Breast epithelium (tissue), 4 donors: ENCODE measurements around the gene IFT88. TPM values are rescaled to one million over a fixed set of nuclear protein-coding genes. Genes with fewer than 3 reads are reported as not detected.

Experiments used
- DNase-seq, 2 donors: peaks; one replicate each; pipeline ENCODE4 v3.0.0-alpha.2; 2019; ENCODE audit warnings: low spot score in 2 of 2
- H3K27ac ChIP-seq, 2 donors: fragments of 200-600 bp; sonication (generic) in 1 of 2; one replicate each; pipeline ENCODE4 v1.5.1; 2016 to 2019; ENCODE audit warnings: mild to moderate bottlenecking in 1 of 2
- H3K27me3 ChIP-seq, 2 donors: fragments of 200-600 bp; sonication (generic) in 1 of 2; one replicate each; pipeline versions ENCODE4 v1.5.1 to v1.6.0; 2017 to 2019; ENCODE audit warnings: control low read depth in 1 of 2, mild to moderate bottlenecking in 1 of 2
- H3K36me3 ChIP-seq: fragments of 200-600 bp; one replicate; pipeline ENCODE4 v1.5.1; 2019
- H3K4me1 ChIP-seq, 2 donors: fragments of 200-600 bp; sonication (generic); one replicate each; pipeline ENCODE4 v1.5.1; 2016 to 2019; ENCODE audit warnings: control low read depth in 1 of 2
- H3K4me3 ChIP-seq, 3 donors: fragments of 200-600 bp; sonication (generic); 1 replicate in 2 of 3; 2 replicates in 1 of 3; pipeline ENCODE4 v1.5.1; 2016 to 2019; ENCODE audit warnings: mild to moderate bottlenecking in 3 of 3, moderate library complexity in 2 of 3
- H3K9me3 ChIP-seq, 2 donors: fragments of 200-600 bp; sonication (generic) in 1 of 2; one replicate each; pipeline ENCODE4 v1.5.1; 2016 to 2019; ENCODE audit warnings: control low read depth in 1 of 2
- POLR2A ChIP-seq: fragments of 450-650 bp; IDR thresholded peaks from one replicate; pipeline ENCODE4 v1.6.1; 2016; ENCODE audit warnings: antibody characterized with exemption, mild to moderate bottlenecking, moderate library complexity
- POLR2AphosphoS5 ChIP-seq, 3 donors: sonication (generic); formaldehyde crosslinking; IDR thresholded peaks; one replicate each; pipeline ENCODE4 v1.6.1; 2017; ENCODE audit warnings: antibody characterized with exemption in 3 of 3
- intact Hi-C: fragments of 100-400 bp; cut with DNase I; formaldehyde crosslinking; loops from one replicate; pipeline ENCODE4 v1.15.1; 2023; ENCODE audit warnings: low total_unique reads
- total RNA-seq, 3 donors: library from RNA; depleted of rRNA; stranded (reverse); fragments of >200 nt; gene quantifications; one replicate each; pipeline ENCODE4 v1.1.0, GENCODE V29; 2016
- TF ChIP-seq, protein P1 (sequence below), 3 donors: fragments of 450-650 bp; IDR thresholded peaks; one replicate each; pipeline ENCODE4 v1.5.1; 2016 to 2017; ENCODE audit warnings: antibody characterized with exemption in 3 of 3, mild to moderate bottlenecking in 3 of 3, moderate library complexity in 3 of 3

The IFT88 gene
- total RNA-seq, 3 donors from 2014 or later = 13.9 to 35.0 (median 27.9) TPM

DNA sequence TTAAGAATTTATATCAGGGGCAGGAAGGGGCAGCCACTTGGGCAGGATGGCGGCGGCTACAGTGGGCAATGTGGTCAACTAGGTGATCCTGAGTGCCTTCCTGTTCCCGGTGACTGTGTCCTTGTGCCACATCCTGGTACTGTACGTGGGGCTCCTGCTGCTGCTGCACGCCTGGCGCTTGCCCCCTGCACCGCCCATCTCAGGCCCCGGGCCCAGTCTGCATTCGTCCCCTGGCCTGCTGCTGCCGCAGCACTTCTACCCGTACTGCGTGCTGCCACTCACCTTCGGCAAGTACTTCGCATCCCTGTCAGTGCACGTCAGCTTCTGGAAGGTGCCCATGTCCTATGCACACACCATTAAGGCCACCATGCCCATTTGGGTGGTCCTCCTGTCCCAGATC, 40.1 kb downstream of the IFT88 start:
- Histone ChIP-seq H3K4me3 (no peak overlapping the region), H3K27me3 (no peaks in the 10 kb centered on the region), H3K36me3 (no peaks in the 10 kb centered on the region), H3K27ac (no peak overlapping the region), H3K9me3 (no peaks in the 10 kb centered on the region), H3K4me1 (no peaks in the 10 kb centered on the region)
- TF ChIP-seq POLR2A (no peak), POLR2AphosphoS5 (IDR thresholded peaks at IDR 0.05) (no peak)
- TF ChIP-seq, protein P1, sequence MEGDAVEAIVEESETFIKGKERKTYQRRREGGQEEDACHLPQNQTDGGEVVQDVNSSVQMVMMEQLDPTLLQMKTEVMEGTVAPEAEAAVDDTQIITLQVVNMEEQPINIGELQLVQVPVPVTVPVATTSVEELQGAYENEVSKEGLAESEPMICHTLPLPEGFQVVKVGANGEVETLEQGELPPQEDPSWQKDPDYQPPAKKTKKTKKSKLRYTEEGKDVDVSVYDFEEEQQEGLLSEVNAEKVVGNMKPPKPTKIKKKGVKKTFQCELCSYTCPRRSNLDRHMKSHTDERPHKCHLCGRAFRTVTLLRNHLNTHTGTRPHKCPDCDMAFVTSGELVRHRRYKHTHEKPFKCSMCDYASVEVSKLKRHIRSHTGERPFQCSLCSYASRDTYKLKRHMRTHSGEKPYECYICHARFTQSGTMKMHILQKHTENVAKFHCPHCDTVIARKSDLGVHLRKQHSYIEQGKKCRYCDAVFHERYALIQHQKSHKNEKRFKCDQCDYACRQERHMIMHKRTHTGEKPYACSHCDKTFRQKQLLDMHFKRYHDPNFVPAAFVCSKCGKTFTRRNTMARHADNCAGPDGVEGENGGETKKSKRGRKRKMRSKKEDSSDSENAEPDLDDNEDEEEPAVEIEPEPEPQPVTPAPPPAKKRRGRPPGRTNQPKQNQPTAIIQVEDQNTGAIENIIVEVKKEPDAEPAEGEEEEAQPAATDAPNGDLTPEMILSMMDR (IDR thresholded peaks at IDR 0.05) = no peak
- intact Hi-C loops = no loop called here
- DNase-seq = no peak

DNA sequence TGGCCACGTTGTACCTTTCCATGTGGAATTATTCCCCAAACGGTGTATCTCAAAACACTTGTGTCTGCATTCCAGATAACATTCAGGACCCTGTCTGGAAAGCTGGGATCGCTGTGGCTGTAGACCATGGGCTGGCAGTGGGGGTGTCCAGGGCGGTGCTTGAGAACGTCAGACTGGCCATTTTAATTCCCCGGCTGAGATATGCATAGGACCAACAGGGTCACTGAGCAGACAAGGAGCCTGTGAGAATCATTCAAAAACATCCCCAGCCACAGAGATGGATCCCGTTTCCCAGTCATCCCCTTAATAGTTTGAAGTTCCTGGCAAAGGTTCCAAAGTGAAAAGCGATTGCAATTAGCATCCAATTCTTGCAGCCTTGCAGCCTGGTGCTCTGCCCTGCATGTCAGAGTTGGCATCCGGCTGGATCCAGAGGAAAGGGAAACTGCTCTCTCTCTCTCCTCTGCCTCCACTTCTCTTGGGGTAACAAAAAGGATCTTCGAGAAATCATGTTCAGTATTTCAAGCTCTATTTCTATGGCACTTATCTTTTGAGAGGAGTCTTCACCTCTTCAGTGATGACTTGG, 41.6 kb downstream of the IFT88 start:
- no peak for DNase-seq
- TF ChIP-seq POLR2AphosphoS5 (IDR thresholded peaks at IDR 0.05) (no peak), POLR2A (no peak)
- TF ChIP-seq, protein P1 (IDR thresholded peaks at IDR 0.05) = no peak
- Histone ChIP-seq H3K4me1 (no peaks in the 10 kb centered on the region), H3K9me3 (no peaks in the 10 kb centered on the region), H3K27me3 (no peaks in the 10 kb centered on the region), H3K36me3 (no peaks in the 10 kb centered on the region), H3K27ac (no peak overlapping the region), H3K4me3 (no peak overlapping the region)
- intact Hi-C loops = no loop called here

DNA sequence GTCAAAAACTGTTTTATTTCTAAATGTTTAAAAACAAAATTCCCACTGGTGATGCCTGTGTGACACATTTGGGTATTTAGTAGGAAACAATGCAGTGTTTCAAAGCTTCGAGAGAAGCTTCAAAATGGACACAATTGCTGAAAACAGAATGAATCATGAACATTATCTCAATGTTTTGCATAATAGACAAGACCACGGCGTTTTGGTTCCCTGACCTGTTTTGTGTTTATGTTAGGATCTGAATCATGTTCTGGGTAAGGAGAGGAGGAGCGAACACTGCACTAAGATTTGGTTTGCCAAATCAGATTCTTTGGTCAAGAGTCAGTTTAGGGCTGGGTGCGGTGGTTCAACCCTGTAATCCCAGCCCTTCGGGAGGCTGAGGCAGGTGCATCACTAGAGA, 42.2 kb downstream of the IFT88 start:
- Histone ChIP-seq H3K4me1 (no peaks in the 10 kb centered on the region), H3K27me3 (no peaks in the 10 kb centered on the region), H3K4me3 (no peak overlapping the region), H3K36me3 (no peaks in the 10 kb centered on the region), H3K9me3 (no peaks in the 10 kb centered on the region), H3K27ac (no peak overlapping the region)
- DNase-seq = no peak
- TF ChIP-seq, protein P1 (IDR thresholded peaks at IDR 0.05) = no peak
- TF ChIP-seq POLR2A (no peak), POLR2AphosphoS5 (IDR thresholded peaks at IDR 0.05) (no peak)
- intact Hi-C loops = no loop called here

DNA sequence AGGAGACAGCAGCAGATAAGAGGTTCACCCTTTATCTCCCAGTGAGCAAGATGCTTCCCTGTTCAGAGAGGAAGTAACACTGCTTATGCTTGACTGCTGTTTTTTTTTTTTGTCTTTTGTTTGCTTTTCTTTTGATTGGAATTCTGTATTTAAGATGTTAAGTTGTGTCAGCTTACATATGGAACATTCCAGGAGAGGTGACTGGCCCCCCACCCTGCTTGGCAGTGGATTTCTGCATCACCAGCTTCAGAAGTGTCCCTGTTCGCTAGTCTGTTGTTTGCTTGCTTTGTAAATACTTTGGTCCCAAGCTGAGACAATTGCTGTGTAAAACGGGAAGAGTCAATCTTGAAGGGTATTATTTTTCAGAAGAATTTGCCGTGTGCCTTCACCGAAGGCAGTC, 43.0 kb downstream of the IFT88 start:
- DNase-seq = no peak
- H3K4me1 ChIP-seq = no peaks in the 10 kb centered on the region
- intact Hi-C loops = no loop called here
- no peaks in the 10 kb centered on the region for H3K9me3 ChIP-seq
- H3K27ac ChIP-seq = no peak overlapping the region
- no peaks in the 10 kb centered on the region for H3K27me3 ChIP-seq
- no peak for TF ChIP-seq POLR2AphosphoS5 (IDR thresholded peaks at IDR 0.05)
- no peaks in the 10 kb centered on the region for H3K36me3 ChIP-seq
- no peak overlapping the region for H3K4me3 ChIP-seq

DNA sequence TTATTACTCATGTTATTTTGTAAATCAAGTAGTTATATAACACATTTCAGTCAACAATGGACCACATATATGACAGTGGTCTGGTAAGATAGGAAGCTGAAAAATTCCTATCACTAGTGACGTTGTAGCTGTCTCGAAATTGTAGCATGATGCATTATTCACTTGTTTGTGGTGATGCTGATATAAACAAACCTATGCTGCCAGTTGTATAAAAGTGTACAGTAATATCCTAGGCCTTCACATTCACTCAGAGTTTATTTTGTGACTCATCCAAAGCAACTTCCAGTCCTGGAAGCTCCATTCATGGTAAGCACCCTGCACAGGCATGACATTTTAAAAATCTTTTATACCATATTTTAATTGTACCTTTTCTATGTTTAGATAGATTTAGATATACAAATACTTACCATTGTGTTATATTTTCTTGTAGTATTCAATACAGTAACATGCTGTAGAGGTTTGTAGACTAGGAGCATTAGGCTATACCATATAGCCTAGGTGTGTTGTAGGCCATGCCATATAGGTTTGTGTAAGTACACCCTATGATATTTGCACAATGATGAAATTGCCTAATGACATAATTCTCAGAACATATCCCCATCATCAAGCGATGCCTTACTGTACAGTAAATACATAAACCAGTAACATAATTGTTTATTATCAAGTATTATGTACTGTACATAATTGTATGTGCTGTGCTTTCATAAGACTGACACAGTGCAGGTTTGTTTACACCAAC, 49.3 kb downstream of the IFT88 start:
- DNase-seq = no peak
- Histone ChIP-seq H3K9me3 (no peaks in the 10 kb centered on the region), H3K36me3 (no peaks in the 10 kb centered on the region), H3K27ac (no peak overlapping the region), H3K27me3 (no peaks in the 10 kb centered on the region), H3K4me3 (no peak overlapping the region), H3K4me1 (no peaks in the 10 kb centered on the region)
- intact Hi-C loops = no loop called here
- TF ChIP-seq POLR2AphosphoS5 (IDR thresholded peaks at IDR 0.05) = no peak
- TF ChIP-seq, protein P1 (IDR thresholded peaks at IDR 0.05) = no peak
- TF ChIP-seq POLR2A = no peak
